ENCODE measurements around the gene RPL15.
"Not testable (repeated sequence)": the region's sequence is repeated elsewhere in the genome, so short reads cannot be mapped to it uniquely, and the experiment has no call there.

RPL15 gene

DNA sequence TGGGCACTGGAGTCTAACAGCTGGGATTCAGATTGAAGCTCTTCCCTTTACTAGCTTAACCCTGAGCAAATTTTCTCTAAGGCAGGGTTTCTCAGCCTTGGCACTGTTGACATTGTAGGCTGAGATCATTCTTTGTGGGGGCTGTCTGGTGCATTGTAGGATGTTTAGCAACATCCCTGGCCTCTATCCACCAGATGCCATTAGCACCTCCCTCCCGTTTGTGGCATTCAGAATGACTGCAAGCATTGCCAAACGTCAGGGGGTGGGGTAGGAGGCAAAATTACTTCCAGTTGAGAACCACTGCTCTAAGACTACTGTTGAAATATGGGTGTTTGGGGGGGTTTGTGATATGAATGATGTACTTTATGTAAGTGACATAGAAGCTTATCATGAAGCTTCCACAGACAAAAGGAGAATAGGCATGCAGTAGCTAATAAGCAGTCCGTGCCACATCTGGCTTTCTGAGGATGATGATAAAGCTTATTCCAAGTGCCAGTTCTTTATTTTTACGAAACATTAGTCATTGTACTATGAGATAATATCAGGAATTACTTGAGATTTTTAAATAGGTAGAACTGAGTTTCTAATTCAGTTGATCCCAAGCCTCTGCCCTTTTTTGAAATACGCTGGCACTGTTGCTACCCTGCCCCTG, 39.5 kb upstream of the RPL15 start:
- Histone ChIP-seq H3K4me1 (ENCODE audit: insufficient read depth, low read length) (peaks cover 32% of the 10 kb centered on the region), H3K9ac (ENCODE audit: low read length) (no peak overlapping the region), H3K4me3 (ENCODE audit: low read depth in 1 of 2, low read length in 2 of 2) (no peak overlapping the region), H3K36me3 (ENCODE audit: insufficient read depth, low read length) (no peaks in the 10 kb centered on the region), H3K27me3 (ENCODE audit: control insufficient read depth in 1 of 2, insufficient read depth in 2 of 2, low read length in 2 of 2) (no peaks in the 10 kb centered on the region), H3K27ac (ENCODE audit: low read depth, low read length) (no peak overlapping the region), H3K9me3 (ENCODE audit: low read length) (no peaks in the 10 kb centered on the region)

GRCh38 chr3:23879485-23879884, 37.4 kb upstream of the RPL15 start:
- no peaks in the 10 kb centered on the region for H3K9me3 ChIP-seq (ENCODE audit: low read length)
- H3K9ac ChIP-seq (ENCODE audit: low read length) = no peak overlapping the region
- no peaks in the 10 kb centered on the region for H3K36me3 ChIP-seq (ENCODE audit: insufficient read depth, low read length)
- peaks cover 26% of the 10 kb centered on the region for H3K4me1 ChIP-seq (ENCODE audit: insufficient read depth, low read length)
- no peaks in the 10 kb centered on the region for H3K27me3 ChIP-seq (ENCODE audit: control insufficient read depth in 1 of 2, insufficient read depth in 2 of 2, low read length in 2 of 2)
- no peak overlapping the region for H3K4me3 ChIP-seq (ENCODE audit: low read depth in 1 of 2, low read length in 2 of 2)
- no peak overlapping the region for H3K27ac ChIP-seq (ENCODE audit: low read depth, low read length)

GRCh38 chr3:23880703-23881339, 36.1 kb upstream of the RPL15 start:
- Histone ChIP-seq H3K36me3 (ENCODE audit: insufficient read depth, low read length) (no peaks in the 10 kb centered on the region), H3K4me1 (ENCODE audit: insufficient read depth, low read length) (peaks cover 19% of the 10 kb centered on the region), H3K9me3 (ENCODE audit: low read length) (no peaks in the 10 kb centered on the region), H3K27ac (ENCODE audit: low read depth, low read length) (no peak overlapping the region), H3K4me3 (ENCODE audit: low read depth in 1 of 2, low read length in 2 of 2) (no peak overlapping the region), H3K27me3 (ENCODE audit: control insufficient read depth in 1 of 2, insufficient read depth in 2 of 2, low read length in 2 of 2) (no peaks in the 10 kb centered on the region), H3K9ac (ENCODE audit: low read length) (no peak overlapping the region)

- not testable (repeated sequence) for H3K36me3 ChIP-seq (ENCODE audit: insufficient read depth, low read length); H3K27ac ChIP-seq (ENCODE audit: low read depth, low read length); H3K27me3 ChIP-seq (ENCODE audit: control insufficient read depth in 1 of 2, insufficient read depth in 2 of 2, low read length in 2 of 2); H3K9ac ChIP-seq (ENCODE audit: low read length); H3K4me3 ChIP-seq (ENCODE audit: low read depth in 1 of 2, low read length in 2 of 2); H3K9me3 ChIP-seq (ENCODE audit: low read length)
- peaks cover 16% of the 10 kb centered on the region for H3K4me1 ChIP-seq (ENCODE audit: insufficient read depth, low read length)
Observed at GRCh38 chr3:23881993-23882392, 34.9 kb upstream of the RPL15 start.

DNA sequence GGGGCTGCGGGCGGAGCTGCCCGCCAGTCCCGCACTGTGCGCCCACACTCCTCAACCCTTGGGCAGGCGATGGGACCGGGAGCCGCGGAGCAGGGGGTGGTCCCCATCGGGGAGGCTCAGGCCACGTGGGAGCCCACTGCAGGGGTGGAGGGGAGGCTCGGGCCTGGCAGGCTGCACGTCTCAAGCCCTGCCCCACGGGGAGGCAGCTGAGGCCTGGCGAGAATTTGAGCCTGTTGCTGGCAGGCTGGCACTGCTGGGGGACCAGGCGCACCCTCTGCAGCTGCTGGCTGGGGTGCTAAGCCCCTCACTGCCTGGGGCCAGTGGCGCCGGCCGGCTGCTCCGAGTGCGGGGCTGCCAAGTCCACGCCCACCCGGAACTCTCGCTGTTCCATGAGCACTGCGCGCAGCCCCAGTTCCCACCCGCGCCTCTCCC, 34.4 kb upstream of the RPL15 start:
- H3K36me3 ChIP-seq (ENCODE audit: insufficient read depth, low read length) = no peaks in the 10 kb centered on the region
- H3K9ac ChIP-seq (ENCODE audit: low read length) = no peak overlapping the region
- no peak overlapping the region for H3K27ac ChIP-seq (ENCODE audit: low read depth, low read length)
- H3K27me3 ChIP-seq (ENCODE audit: control insufficient read depth in 1 of 2, insufficient read depth in 2 of 2, low read length in 2 of 2) = no peaks in the 10 kb centered on the region
- H3K4me3 ChIP-seq (ENCODE audit: low read depth in 1 of 2, low read length in 2 of 2) = no peak overlapping the region
- H3K9me3 ChIP-seq (ENCODE audit: low read length) = no peaks in the 10 kb centered on the region
- H3K4me1 ChIP-seq (ENCODE audit: insufficient read depth, low read length) = peaks cover 10% of the 10 kb centered on the region

- no peaks in the 10 kb centered on the region for H3K27me3 ChIP-seq (ENCODE audit: control insufficient read depth in 1 of 2, insufficient read depth in 2 of 2, low read length in 2 of 2)
- peaks cover 8% of the 10 kb centered on the region for H3K4me1 ChIP-seq (ENCODE audit: insufficient read depth, low read length)
- H3K36me3 ChIP-seq (ENCODE audit: insufficient read depth, low read length) = no peaks in the 10 kb centered on the region
- no peak overlapping the region for H3K27ac ChIP-seq (ENCODE audit: low read depth, low read length)
- H3K4me3 ChIP-seq (ENCODE audit: low read depth in 1 of 2, low read length in 2 of 2) = no peak overlapping the region
- H3K9ac ChIP-seq (ENCODE audit: low read length) = no peak overlapping the region
- H3K9me3 ChIP-seq (ENCODE audit: low read length) = no peaks in the 10 kb centered on the region
Observed at GRCh38 chr3:23884481-23884880, 32.5 kb upstream of the RPL15 start.

DNA sequence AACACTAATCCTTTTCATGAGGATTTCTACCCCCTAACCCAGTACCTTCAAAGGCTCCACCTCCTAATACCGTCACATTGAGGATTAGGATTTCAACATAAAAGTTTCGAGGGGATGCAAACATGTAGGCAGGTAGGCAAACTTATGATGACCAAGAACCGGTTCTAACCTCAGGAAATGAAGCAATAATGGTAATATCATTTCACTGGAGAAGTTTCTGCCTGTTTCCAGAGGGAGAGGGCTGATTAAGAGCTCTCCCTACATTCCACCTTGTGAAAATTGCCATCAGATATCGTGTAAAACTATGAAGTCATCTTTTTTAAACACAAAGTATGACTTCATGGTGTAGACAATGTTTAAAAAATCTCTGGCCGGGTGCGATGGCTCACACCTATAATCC, 31.7 kb upstream of the RPL15 start:
- peaks cover 3% of the 10 kb centered on the region for H3K36me3 ChIP-seq (ENCODE audit: insufficient read depth, low read length)
- H3K27ac ChIP-seq (ENCODE audit: low read depth, low read length) = no peak overlapping the region

GRCh38 chr3:23886311-23886710, 30.6 kb upstream of the RPL15 start:
- H3K4me3 ChIP-seq (ENCODE audit: low read depth in 1 of 2, low read length in 2 of 2) = no peak overlapping the region
- no peaks in the 10 kb centered on the region for H3K27me3 ChIP-seq (ENCODE audit: control insufficient read depth in 1 of 2, insufficient read depth in 2 of 2, low read length in 2 of 2)
- H3K27ac ChIP-seq (ENCODE audit: low read depth, low read length) = no peak overlapping the region
- peaks cover 5% of the 10 kb centered on the region for H3K36me3 ChIP-seq (ENCODE audit: insufficient read depth, low read length)
- no peak overlapping the region for H3K9ac ChIP-seq (ENCODE audit: low read length)
- no peaks in the 10 kb centered on the region for H3K9me3 ChIP-seq (ENCODE audit: low read length)
- no peaks in the 10 kb centered on the region for H3K4me1 ChIP-seq (ENCODE audit: insufficient read depth, low read length)

More for the DNA sequence above, 31.7 kb upstream of the RPL15 start:
- Histone ChIP-seq H3K4me1 (ENCODE audit: insufficient read depth, low read length) (peaks cover 8% of the 10 kb centered on the region), H3K9ac (ENCODE audit: low read length) (no peak overlapping the region), H3K9me3 (ENCODE audit: low read length) (no peaks in the 10 kb centered on the region), H3K4me3 (ENCODE audit: low read depth in 1 of 2, low read length in 2 of 2) (no peak overlapping the region), H3K27me3 (ENCODE audit: control insufficient read depth in 1 of 2, insufficient read depth in 2 of 2, low read length in 2 of 2) (no peaks in the 10 kb centered on the region)

- peaks cover 11% of the 10 kb centered on the region for H3K36me3 ChIP-seq (ENCODE audit: insufficient read depth, low read length)
- no peak overlapping the region for H3K9ac ChIP-seq (ENCODE audit: low read length)
- no peak overlapping the region for H3K27ac ChIP-seq (ENCODE audit: low read depth, low read length)
- H3K27me3 ChIP-seq (ENCODE audit: control insufficient read depth in 1 of 2, insufficient read depth in 2 of 2, low read length in 2 of 2) = no peaks in the 10 kb centered on the region
- no peak overlapping the region for H3K4me3 ChIP-seq (ENCODE audit: low read depth in 1 of 2, low read length in 2 of 2)
- no peaks in the 10 kb centered on the region for H3K9me3 ChIP-seq (ENCODE audit: low read length)
- no peaks in the 10 kb centered on the region for H3K4me1 ChIP-seq (ENCODE audit: insufficient read depth, low read length)
Observed at GRCh38 chr3:23888617-23889228, 28.2 kb upstream of the RPL15 start.

DNA sequence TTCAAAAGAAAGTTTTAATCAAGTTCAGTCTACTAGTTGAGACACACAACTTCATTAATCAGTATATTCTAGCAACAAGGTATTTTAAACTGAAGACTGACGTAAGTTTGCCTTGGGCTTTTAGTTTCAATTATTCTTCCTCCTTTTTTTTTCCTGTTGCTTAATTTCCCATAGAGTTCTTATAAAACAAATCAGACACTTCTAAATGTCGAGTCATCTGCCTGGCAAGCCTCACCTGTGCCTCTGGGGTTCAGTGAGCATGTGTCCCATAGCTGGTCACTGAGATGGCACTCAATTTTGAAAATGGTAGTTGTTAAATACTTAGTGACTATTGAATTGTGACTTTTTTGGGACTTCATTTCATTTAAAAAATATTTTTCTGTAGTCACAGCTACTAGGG, 27.5 kb upstream of the RPL15 start:
- no peaks in the 10 kb centered on the region for H3K9me3 ChIP-seq (ENCODE audit: low read length)
- H3K4me3 ChIP-seq (ENCODE audit: low read depth in 1 of 2, low read length in 2 of 2) = no peak overlapping the region
- H3K27ac ChIP-seq (ENCODE audit: low read depth, low read length) = no peak overlapping the region
- peaks cover 16% of the 10 kb centered on the region for H3K36me3 ChIP-seq (ENCODE audit: insufficient read depth, low read length)
- H3K9ac ChIP-seq (ENCODE audit: low read length) = no peak overlapping the region
- no peaks in the 10 kb centered on the region for H3K4me1 ChIP-seq (ENCODE audit: insufficient read depth, low read length)
- no peaks in the 10 kb centered on the region for H3K27me3 ChIP-seq (ENCODE audit: control insufficient read depth in 1 of 2, insufficient read depth in 2 of 2, low read length in 2 of 2)

DNA sequence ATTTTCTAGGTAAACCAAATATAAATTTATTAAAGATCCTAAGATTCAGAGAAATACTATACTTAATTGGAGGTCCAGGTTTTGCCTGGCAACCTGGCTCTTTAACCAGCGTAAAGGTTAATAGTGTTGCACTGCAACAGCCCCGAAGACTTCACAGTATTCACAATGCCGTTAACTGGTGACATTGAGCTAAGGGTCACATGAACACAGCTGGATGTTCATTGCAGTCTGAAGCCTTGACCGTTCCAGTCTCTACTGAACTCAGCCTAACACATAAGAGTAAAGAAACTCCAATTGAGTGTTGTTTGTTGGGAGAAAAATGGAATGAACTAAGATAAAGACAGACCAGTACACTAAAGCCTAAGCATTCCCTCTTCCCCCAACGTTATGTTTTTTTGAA, 27.0 kb upstream of the RPL15 start:
- Histone ChIP-seq H3K4me1 (ENCODE audit: insufficient read depth, low read length) (no peaks in the 10 kb centered on the region), H3K36me3 (ENCODE audit: insufficient read depth, low read length) (peaks cover 20% of the 10 kb centered on the region), H3K9ac (ENCODE audit: low read length) (no peak overlapping the region), H3K4me3 (ENCODE audit: low read depth in 1 of 2, low read length in 2 of 2) (no peak overlapping the region), H3K9me3 (ENCODE audit: low read length) (no peaks in the 10 kb centered on the region), H3K27ac (ENCODE audit: low read depth, low read length) (no peak overlapping the region), H3K27me3 (ENCODE audit: control insufficient read depth in 1 of 2, insufficient read depth in 2 of 2, low read length in 2 of 2) (no peaks in the 10 kb centered on the region)
